Measurements from ENCODE around the gene ZFYVE16.
"Not testable (repeated sequence)": the region's sequence is repeated elsewhere in the genome, so short reads cannot be mapped to it uniquely, and the experiment has no call there.

The ZFYVE16 gene

DNA sequence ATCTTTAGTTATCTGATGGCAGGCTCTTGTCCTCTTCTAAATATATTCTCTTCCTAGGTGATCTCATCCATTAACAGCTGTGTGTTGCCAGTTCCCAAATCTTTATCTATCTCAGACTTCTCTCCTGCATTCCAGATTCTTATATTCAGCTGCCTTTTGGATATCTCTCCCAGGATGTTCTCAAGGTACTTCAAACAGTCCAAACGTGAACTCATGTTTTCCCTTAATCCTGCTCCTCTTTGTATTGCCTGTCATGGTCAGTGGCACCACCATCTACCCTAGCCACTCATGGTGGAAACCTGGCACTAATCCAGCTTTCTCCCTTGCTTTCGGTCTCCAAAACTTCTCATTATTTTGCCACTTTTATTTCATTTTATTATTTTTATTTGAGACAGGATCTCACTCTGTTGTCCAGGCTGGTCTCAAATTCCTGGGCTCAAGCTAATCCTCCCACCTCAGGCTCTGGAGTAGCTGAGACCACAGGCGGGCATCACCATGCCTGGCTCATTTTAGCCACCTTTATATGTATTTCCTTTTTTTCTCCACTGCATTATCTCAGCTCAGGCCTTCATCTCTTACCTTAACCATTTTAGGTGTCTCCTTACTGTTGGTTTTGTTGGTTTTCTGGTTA, 3.8 kb downstream of the ZFYVE16 start:
- DNase-seq, result no peak

DNA sequence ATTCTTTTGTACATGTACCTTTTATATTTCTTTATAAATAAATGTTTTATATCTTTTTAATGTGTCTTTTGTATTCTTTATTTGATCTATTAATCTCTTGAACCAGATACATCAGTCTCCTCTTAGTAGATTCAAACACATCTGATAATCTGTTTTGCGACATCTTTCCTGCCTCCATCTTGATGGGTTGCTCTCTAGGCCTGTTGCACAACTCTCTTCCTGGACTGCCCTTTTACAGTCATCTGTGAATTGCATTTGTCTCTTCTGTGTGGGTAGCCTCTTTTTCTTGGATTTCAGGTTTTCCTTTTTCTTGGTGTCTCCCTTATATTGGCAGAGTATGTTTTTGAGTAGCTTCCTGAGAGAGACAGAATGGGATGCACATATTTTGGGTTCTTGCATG, 6.2 kb downstream of the ZFYVE16 start:
- DNase-seq, result no peak

DNA sequence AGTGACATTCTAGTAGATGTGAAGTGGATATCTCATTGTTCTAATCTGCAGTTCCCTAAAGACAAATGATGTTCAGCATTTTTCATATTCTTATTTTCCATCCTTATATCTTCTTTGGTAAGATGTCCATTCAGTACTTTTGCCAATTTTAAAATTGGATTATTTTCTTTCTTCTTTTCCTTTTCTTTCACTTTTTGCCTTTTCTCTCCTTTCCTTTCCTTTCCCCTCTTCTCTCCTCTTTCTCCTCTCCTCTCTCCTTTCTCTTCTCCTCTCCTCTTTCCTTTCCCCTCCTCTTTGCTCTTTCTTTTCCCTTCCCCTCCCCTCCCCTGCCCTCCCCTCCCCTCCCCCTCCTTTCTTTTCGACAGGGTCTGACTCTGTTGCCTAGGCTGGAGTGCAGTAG, 10.1 kb downstream of the ZFYVE16 start:
- DNase-seq, result no peak

DNA sequence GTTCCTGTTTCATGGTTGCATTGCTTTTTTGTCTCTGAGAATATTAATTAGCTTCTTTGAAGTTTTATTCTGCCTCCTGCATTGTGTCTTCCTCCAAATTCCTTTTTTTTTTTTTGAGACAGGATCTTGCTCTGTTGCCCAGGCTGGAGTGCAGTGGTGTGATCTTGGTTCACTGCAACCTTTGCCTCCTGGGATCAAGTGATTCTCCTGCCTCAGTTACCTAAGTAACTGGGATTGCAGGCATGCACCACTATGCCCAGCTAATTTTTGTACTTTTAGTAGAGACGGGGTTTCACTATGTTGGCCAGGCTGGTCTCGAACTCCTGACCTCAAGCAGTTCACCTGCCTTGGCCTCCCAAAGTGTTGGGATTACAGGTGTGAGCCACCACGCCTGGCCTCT, 16.5 kb downstream of the ZFYVE16 start:
- DNase-seq, result not testable (repeated sequence)

DNA sequence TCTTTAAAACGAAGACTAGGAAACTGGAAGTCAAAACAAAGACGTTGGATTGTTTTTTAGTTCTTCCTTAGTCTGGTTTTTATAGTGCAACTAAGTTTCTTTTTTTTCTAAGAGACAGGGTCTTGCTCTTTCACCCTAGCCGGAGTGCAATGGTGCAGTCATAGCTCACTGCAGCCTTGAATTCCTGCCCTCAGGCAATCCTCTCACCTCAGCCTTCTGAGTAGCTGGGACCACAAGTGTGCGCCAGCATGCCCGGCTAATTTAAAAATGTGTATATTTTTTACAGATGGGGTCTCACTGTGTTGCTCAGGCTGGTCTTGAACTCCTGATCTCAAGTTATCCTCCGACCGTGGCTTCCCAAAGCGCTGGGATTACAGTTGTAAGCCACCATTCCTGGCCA, 27.6 kb downstream of the ZFYVE16 start:
- DNase-seq, result no peak

DNA sequence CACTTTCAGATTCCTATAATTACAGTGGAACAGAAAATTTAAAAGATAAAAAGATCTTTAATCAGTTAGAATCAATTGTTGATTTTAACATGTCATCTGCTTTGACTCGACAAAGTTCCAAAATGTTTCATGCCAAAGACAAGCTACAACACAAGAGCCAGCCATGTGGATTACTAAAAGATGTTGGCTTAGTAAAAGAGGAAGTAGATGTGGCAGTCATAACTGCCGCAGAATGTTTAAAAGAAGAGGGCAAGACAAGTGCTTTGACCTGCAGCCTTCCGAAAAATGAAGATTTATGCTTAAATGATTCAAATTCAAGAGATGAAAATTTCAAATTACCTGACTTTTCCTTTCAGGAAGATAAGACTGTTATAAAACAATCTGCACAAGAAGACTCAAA, 29.5 kb downstream of the ZFYVE16 start:
- DNase-seq, result no peak

DNA sequence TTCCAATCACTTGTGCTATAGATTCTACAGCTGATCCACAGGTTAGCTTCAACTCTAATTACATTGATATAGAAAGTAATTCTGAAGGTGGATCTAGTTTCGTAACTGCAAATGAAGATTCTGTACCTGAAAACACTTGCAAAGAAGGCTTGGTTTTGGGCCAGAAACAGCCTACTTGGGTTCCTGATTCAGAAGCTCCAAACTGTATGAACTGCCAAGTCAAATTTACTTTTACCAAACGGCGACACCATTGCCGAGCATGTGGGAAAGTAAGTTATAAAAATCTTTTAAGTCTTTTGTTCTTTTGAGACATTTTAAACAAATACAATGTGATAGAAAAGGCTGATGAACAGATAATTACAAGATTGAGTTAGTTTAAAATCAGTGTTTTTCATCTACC, 30.9 kb downstream of the ZFYVE16 start:
- DNase-seq, result no peak

DNA sequence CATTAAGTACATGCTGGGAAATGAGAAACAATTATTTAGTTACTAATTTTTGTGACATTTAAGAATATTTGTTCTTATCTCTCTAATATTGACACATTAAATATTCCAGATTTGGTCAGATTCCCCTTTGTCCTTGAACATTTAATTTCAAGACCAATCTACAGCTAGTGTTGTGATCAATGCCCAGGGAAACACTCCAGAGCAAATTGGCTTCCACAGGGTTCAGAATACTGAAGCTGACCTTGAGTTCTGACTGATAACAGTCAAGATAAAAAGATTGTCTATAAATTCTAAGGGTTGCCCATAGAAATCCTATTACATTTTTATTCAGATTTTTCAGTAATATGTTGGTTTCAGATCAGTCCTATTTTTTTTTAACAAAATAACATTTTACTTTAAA, 31.3 kb downstream of the ZFYVE16 start:
- DNase-seq, result no peak

DNA sequence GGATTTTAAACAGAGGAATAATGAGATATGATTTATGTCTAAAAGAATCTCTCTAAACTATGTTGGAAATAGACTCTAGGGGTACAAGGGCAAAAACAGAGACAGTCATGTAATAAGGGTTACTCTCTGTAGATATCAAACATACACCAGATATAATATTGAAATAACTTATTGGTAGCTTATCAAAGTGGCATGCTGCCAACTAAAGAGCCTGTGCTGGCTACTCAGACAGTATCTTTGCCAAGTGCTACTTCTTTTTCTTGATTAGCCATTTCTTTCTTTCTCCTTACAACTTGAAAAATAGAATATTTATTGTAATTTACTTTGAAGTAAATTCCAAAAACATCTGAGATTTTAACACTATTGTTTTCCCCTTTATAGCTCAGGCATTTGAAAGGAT, 34.9 kb downstream of the ZFYVE16 start:
- no peak for DNase-seq

DNA sequence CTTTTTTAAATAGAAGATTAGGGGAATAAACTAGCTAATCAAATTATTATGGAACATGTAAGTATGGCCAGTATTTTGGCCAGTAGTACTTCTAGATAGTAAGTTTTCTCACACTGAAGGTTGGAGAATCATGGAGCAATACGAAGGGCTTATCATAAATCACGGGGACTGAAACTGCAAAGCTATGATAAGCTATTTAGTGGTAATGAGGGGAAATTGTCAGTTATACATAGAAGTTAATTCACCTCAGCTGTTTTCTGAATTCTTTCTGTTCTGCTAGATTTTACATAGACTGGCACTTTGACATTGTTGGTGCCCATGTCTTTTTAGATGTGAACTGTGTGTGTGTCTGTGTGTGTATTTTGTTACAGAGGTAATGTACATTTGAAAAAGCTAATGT, 45.5 kb downstream of the ZFYVE16 start:
- no peak for DNase-seq

DNA sequence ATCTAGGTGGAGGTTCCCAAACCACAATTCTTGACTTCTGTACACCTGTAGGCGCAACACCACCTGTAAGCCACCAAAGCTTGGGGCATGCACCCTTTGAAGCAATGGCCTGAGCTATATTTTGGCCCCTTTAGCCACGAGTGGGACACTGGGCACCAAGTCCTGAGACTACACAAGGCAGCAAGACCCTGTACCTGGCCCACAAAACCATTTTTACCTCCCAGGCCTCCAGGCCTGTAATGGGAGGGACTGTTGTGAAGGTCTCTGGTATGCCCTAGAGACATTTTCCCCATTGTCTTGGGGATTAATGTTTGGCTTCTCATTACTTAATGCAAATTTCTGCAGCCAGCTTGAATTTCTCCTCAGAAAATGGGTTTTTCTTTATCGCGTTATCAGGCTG, 55.4 kb downstream of the ZFYVE16 start:
- no peak for DNase-seq

DNA sequence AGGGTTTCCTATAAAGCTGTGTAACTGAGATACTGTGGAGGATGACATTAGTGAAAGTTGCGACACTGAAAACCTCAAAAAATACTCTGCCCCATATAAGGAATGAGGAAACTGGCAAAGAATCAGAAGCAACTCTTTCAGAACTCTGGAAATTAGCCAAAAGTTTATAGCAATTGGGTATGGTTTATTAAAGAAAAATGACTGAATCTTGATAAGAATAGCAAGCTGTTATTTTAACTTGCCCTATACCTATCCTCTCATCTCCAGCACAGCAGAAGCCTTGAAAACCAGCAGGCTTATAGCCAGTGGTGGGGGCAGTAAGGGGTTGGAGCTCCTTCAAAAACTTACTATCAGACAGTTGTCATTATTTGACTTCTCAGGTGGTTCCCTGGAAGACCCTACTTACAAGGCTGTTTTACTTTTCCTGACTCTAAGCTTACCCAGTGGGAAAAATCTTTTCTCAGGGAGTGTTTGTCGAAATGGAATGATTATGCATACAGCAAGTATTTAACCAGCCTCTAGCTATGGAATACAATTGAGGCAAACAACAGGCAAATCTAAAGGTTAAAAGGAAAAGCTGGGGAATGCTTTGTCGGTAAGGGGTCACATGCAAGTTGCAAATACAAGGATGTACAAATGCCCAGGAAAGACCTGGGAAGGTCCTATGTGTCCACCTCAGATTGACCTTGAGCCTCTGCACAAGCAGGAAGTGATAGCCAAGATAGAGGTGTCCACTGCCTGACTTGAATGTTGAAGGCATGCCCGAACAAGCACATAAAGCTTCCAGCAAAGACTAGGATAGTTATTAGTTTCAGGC, 59.0 kb downstream of the ZFYVE16 start:
- DNase-seq, result no peak

DNA sequence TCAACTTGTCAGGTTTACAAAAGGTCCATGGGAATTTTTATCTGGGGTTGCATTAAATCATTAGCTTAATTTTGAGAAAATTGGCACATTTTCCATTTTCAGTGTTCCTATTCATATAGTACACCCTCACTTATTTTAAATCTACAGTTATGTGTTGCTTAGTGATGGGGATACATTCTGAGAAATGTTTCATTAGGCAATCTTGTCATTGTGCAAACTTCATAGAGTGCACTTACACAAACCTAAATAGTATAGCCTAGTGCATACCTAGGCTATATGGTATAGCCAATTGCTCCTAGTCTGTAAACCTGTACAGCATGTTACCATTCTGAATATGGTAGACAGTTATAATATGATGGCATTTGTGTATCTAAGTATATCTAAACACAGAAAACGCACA, 60.3 kb downstream of the ZFYVE16 start:
- DNase-seq, result no peak

DNA sequence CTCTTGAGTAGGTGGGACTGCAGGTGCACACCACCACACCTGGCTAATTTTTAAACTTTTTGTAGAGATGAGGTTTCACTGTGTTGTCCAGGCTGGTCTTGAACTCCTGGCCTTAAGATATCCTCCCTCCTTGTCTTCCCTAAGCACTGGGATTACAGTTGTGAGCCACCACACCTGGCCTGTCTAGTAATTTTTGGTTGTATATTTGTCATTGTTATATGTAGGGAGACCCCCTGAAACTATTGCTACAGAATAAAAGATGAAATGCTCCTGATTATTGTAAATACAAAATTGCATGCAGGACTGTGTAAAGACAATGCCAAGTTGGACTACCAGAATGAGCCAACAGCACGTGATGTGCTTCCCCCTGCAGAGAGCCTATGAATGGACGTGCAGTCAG, 62.8 kb downstream of the ZFYVE16 start:
- DNase-seq, result not testable (repeated sequence)

DNA sequence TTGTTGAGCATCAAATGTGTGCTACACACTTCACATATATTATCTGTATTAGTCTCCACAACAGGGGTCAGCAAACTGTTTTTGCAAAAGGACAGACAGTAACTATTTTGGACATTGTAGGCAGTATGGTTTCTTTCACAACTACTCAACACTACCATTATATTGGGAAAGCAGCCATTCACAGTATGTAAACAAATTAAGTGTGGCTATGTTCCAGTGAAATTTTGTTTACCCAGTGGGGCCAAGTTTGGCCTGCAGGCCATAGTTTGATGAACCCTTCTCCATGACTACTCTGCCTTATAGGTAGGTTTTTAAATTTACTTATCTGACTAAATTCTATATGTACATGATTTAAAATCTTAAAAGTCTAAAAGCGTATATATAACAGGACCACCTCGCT, 67.1 kb downstream of the ZFYVE16 start:
- no peak for DNase-seq

DNA sequence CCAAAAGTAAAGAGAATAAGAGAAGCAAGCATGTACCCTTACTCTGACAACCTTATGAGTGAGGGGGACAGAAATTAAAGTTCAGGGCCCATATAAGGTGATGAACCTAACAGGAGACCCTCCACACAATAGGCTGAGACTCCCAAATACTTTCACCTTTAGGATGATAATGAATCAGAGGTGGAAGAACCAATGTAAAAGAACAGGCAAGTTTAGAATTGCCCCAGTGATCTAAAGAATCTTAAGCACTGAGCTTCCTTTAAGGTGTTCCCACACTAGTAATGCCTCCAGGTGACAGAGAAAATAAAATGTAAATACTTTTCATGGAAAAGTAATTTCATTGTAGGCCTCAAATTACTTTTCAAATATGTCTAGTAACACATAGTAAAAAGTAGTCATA, 71.8 kb downstream of the ZFYVE16 start:
- DNase-seq, result no peak

DNA sequence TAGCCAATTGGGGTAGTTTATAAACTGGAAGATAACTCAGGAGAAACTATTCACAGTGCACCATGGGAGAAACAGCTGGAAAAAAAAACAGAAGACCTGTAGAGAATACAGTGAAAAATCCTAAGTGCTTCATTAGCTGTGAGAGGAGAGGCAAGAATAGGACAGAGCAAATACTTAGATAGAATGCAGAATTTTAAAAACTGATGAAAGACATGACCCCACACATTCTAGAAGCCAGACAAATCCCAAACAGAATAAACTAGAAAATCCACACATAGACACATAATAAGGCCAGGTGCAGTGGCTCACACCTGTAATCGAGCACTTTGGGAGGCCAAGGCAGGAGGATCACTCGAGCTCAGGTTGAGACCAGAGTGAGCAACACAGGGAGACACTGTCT, 72.5 kb downstream of the ZFYVE16 start:
- no peak for DNase-seq

DNA sequence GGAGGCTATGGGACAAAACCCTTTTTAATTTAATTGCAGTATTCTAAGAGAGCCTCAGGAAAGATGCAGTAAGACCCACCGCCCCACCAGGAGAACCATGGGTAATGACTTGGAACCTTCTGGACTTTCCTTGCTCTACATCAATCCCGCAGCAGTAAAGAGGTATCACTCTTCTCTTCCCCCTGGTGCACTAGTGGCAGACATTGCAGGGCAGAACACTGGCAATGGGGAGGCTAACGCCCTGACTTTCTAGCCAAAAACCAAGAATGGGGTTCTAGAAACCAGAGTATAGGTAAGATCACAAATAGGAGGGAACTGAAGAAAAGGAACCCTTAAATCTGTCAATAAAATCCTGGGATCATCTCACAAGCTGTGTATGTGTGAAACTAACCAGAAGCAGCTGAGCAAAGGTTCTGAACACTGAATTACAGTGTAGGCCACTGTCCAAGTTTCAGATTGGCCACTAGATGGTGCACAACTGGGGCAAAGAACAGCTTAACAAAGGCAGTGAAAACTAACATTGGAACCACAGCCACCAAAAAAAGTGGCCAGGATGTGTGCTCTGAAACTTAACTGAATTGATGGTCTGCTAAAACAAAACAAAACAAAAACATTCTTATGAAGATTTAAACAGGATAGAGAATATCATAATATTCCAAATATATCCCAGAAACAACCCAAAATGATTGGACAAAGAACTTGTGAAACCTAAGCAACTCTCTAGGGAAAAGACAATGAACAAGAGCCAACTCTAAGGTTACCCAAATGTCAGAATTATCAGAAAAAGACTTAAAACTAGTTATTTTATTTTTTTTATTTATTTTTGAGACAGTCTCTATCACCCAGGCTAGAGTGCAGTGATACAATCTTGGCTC, 73.4 kb downstream of the ZFYVE16 start:
- peak; percentile 35 to 72 for DNase-seq

DNA sequence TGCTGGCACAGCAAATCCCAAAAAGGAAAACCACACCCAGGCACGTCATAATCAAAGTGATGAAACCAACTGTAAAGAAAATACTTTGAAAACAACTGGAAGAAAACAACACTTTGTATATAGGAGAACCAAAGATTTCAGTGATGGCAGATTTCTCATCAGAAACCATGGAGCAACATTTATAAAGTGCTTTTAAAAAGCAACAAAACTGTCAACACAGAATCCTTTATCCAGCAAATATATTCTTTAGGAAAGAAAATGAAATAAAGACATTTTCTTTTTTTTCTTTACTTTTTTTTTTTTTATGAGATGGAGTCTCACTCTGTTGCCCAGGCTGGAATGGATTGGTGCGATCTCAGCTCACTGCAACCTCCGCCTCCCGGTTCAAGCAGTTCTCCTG, 74.7 kb downstream of the ZFYVE16 start:
- no peak for DNase-seq

DNA sequence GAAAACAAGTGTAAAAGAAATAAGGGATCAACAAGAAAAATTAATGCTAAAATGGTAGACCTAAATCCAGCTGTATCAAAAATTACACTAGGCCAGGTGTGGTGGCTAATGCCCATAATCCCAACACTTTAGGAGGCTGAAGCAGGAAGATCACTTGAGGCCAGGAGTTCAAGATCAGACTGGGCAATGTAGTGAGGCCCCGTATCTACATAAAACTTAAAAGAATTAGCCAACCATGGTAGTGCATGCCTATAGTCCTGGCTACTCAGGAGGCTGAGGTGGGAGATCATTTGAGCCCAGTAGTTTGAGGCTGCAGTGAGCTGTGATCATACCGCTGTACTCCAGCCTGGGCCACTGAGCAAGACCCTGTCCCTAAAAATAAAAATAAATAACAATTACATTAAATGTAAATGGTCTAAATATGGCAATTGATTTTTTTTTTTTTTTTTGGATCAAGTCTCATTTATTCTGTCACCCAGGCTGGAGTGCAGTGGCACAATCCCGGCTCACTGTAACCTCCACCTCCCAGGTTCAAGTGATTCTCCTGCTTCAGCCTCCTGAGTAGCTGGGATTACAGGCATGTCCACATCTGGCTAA, 75.9 kb downstream of the ZFYVE16 start:
- no peak for DNase-seq

DNA sequence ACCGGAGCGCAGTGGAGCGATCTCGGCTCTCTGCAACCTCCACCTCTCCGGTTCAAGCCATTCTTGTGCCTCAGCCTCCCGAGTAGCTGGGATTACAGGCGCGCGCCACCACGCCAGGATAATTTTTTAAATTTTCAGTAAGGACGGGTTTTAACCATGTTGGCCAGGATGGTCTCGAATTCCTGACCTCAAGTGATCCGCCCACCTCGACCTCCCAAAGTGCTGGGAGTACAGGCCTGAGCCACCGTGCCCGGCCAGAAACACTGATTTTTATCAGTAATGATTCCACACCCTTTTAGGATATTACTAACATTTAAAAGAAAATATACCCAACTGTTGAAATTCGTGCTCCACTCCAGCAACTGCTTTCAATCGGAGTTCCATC, 79.6 kb downstream of the ZFYVE16 start:
- no peak for DNase-seq

DNA sequence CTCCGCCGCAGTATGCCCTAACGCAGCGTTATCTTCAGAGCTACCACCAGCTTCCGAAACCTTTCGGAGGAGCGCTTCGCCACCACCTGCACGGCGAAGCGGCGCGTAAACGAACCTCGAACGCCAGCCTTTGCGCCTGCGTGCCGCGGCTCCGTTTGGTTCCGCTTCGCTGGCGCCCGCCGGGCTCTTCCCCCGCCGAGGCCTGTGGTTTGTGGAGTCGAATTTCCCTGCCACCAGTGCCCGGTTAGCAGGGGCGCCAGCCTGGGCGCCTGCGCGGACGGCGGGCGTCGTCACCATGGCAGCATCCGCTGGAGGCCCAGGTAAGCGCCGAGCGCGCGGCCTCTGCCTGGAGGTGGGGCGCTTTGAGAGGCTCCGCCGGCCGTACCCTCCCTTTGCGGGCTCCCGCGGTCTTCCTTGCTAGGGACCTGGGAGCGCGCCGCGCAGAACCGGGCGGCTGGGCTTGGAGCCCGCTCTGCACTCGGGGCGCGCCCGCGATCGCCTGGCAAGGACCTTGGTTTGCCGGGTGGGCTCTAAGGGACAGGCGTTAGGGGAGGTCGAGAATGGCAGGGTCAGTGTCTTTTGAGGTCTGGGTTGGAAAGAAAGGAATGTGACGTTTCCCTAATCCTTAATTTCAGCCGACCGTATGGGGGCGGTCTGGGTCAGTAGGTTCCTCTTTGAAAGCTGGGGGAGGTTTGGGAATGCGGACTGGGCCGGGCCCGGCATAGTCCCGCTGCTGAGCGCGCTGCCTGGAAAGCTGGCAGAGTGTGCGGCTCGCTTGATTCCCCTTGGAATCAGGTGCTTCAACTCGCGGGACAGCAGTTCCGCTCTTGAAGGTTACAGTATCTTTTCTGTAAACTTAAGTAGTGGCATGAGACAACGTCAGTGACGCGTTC, 80.2 kb downstream of the ZFYVE16 start, which contains the start of gene FAM151B:
Gene FAM151B, plus strand, starts transcription at position 272 of the 893 bp plus-strand sequence. Its CDS starts 24 bp downstream, at position 296.
- DNase-seq, result peak; percentile 87 to 92
